ENCODE measurements around the gene CALY. TPM values are rescaled to one million over a fixed set of nuclear protein-coding genes. Genes with fewer than 3 reads are reported as not detected.
A peak's percentile ranks its signal among the peaks of the same experiment; 100 is the strongest.

Gene CALY
- total and polyA plus RNA-seq, 2 experiments from 2014 or later: 12.3 to 16.3 TPM

- Histone ChIP-seq H3K4me1 (ENCODE audit: low read depth) (no peaks in the 10 kb centered on the region), H3K9me3 (ENCODE audit: low read depth) (no peaks in the 10 kb centered on the region), H3K27me3 (no peaks in the 10 kb centered on the region), H3K4me3 (peak overlapping the region; percentile 24), H3K36me3 (no peaks in the 10 kb centered on the region), H3K27ac (no peak overlapping the region)
- TF ChIP-seq CTCF (IDR thresholded peaks at IDR 0.05; ENCODE audit: low read depth, low read length): peak; percentile 78
- peak; percentile 65 to 87 for DNase-seq (ENCODE audit: low read depth in 1 of 2, low spot score in 1 of 2)
Observed at GRCh38 chr10:133318494-133319127, 18.1 kb downstream of the CALY start.

GRCh38 chr10:133316732-133317131 lies 20.0 kb downstream of the CALY start:
- Histone ChIP-seq H3K27ac (no peak overlapping the region), H3K9me3 (ENCODE audit: low read depth) (no peaks in the 10 kb centered on the region), H3K4me1 (ENCODE audit: low read depth) (no peaks in the 10 kb centered on the region), H3K27me3 (no peaks in the 10 kb centered on the region), H3K4me3 (no peak overlapping the region), H3K36me3 (peaks cover 7% of the 10 kb centered on the region)
- no peak for DNase-seq (ENCODE audit: low read depth in 1 of 2, low spot score in 1 of 2)
- no peak for TF ChIP-seq CTCF (IDR thresholded peaks at IDR 0.05; ENCODE audit: low read depth, low read length)

GRCh38 chr10:133316266-133316665 lies 20.4 kb downstream of the CALY start:
- Histone ChIP-seq H3K27me3 (no peaks in the 10 kb centered on the region), H3K27ac (no peak overlapping the region), H3K4me3 (no peak overlapping the region), H3K4me1 (ENCODE audit: low read depth) (no peaks in the 10 kb centered on the region), H3K9me3 (ENCODE audit: low read depth) (no peaks in the 10 kb centered on the region), H3K36me3 (peaks cover 11% of the 10 kb centered on the region)
- TF ChIP-seq CTCF (IDR thresholded peaks at IDR 0.05; ENCODE audit: low read depth, low read length): no peak
- no peak for DNase-seq (ENCODE audit: low read depth in 1 of 2, low spot score in 1 of 2)

- Histone ChIP-seq H3K27ac (no peak overlapping the region), H3K36me3 (peaks cover 16% of the 10 kb centered on the region), H3K4me1 (ENCODE audit: low read depth) (no peaks in the 10 kb centered on the region), H3K27me3 (no peaks in the 10 kb centered on the region), H3K9me3 (ENCODE audit: low read depth) (no peaks in the 10 kb centered on the region), H3K4me3 (no peak overlapping the region)
- no peak for TF ChIP-seq CTCF (IDR thresholded peaks at IDR 0.05; ENCODE audit: low read depth, low read length)
- no peak for DNase-seq (ENCODE audit: low read depth in 1 of 2, low spot score in 1 of 2)
Observed at GRCh38 chr10:133315847-133316246, 20.8 kb downstream of the CALY start.

- no peaks in the 10 kb centered on the region for H3K4me1 ChIP-seq (ENCODE audit: low read depth)
- H3K4me3 ChIP-seq: no peak overlapping the region
- no peaks in the 10 kb centered on the region for H3K27me3 ChIP-seq
- no peak for DNase-seq (ENCODE audit: low read depth in 1 of 2, low spot score in 1 of 2)
- no peak overlapping the region for H3K27ac ChIP-seq
- no peak for TF ChIP-seq CTCF (IDR thresholded peaks at IDR 0.05; ENCODE audit: low read depth, low read length)
- H3K36me3 ChIP-seq: peaks cover 22% of the 10 kb centered on the region
- no peaks in the 10 kb centered on the region for H3K9me3 ChIP-seq (ENCODE audit: low read depth)
Observed at GRCh38 chr10:133314911-133315310, 21.8 kb downstream of the CALY start.
